Esophagus squamous epithelium (tissue), 5 donors: ENCODE results near the gene HBE1. TPM values are rescaled to one million over a fixed set of nuclear protein-coding genes. Genes with fewer than 3 reads are reported as not detected.
"Not testable (repeated sequence)": the region's sequence is repeated elsewhere in the genome, so short reads cannot be mapped to it uniquely, and the experiment has no call there.

ENCODE experiments used
- DNase-seq: peaks from one replicate; lab custom pipeline; 2025; lab: John Stamatoyannopoulos, UW
- H3K27ac ChIP-seq, 4 donors: fragments of 200-600 bp; sonication (generic); one replicate each; pipeline ENCODE4 v1.5.1; 2016 to 2019; ENCODE audit warnings: mild to moderate bottlenecking in 1 of 4
- H3K27me3 ChIP-seq, 4 donors: fragments of 200-600 bp; sonication (generic); 1 replicate in 3 of 4; 2 replicates in 1 of 4; pipeline versions ENCODE4 v1.5.1 to v1.6.0; 2017 to 2021; ENCODE audit warnings: antibody characterized with exemption in 1 of 4
- H3K36me3 ChIP-seq, 3 donors: fragments of 200-600 bp; sonication (generic); one replicate each; pipeline ENCODE4 v1.5.1; 2016 to 2019
- H3K4me1 ChIP-seq, 3 donors: fragments of 200-600 bp; sonication (generic); one replicate each; pipeline ENCODE4 v1.5.1; 2017 to 2019
- H3K4me3 ChIP-seq, 4 donors: fragments of 200-600 bp; sonication (generic); 1 replicate in 3 of 4; 2 replicates in 1 of 4; pipeline ENCODE4 v1.5.1; 2016 to 2019; ENCODE audit warnings: mild to moderate bottlenecking in 2 of 4, moderate library complexity in 1 of 4
- H3K9me3 ChIP-seq, 3 donors: fragments of 200-600 bp; sonication (generic); one replicate each; pipeline ENCODE4 v1.5.1; 2016 to 2019
- POLR2A ChIP-seq, 4 donors: fragments of 450-650 bp; IDR thresholded peaks; one replicate each; pipeline ENCODE4 v1.6.1; 2017; ENCODE audit warnings: antibody characterized with exemption in 4 of 4, mild to moderate bottlenecking in 4 of 4, moderate library complexity in 3 of 4
- WGBS, 2 donors: methylation state at CpG; one replicate each; pipeline ENCODE4 v1.1.5; 2018; 5-methylcytosine and 5-hydroxymethylcytosine counted together
- intact Hi-C: fragments of 100-400 bp; cut with DNase I; formaldehyde crosslinking; loops from one replicate; pipeline ENCODE4 v1.15.0; 2022
- total RNA-seq, 4 donors: library from RNA; depleted of rRNA; stranded (reverse); fragments of >200 nt; gene quantifications; one replicate each; pipeline ENCODE4 v1.1.0, GENCODE V29; 2016
- TF ChIP-seq, protein P1 (sequence below), 6 experiments: fragments of 450-650 bp in 4 of 6; fragments of 200-600 bp in 2 of 6; sonication (generic) in 2 of 6; IDR thresholded peaks; one replicate each; pipeline ENCODE4 v1.5.1; 2016 to 2019; ENCODE audit warnings: antibody characterized with exemption in 6 of 6, mild to moderate bottlenecking in 4 of 6, moderate library complexity in 4 of 6
- donor health status: DM: yes; HTN: yes; CAD: no.

HBE1 gene
- not detected for total RNA-seq

DNA sequence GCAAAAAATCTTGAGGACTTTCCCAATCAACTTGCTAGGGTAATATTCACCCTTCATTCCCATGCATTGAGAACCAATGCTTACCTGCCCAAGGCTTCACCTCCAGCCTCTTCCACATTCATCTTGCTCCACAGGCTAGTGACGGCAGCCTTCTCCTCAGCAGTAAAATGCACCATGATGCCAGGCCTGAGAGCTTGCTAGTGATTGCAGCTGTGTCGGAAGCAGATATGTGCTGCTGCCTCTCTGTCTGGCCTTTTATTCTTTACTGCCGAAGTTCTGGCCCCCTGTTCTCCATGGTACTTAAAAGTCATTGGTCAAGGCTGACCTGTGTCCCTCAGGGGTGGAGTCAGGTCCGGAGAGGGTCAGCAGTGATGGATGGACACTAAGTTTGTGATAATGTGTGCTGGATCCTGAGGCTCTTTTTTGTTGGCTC, at the start of gene HBE1:
HBE1 (minus strand) TSS at position 231 of the 433 bp plus-strand sequence; CDS start at position 176, 55 bp downstream.
- H3K9me3 ChIP-seq = no peaks in the 10 kb centered on the region
- H3K27ac ChIP-seq = no peak within 1 kb of the TSS

DNA sequence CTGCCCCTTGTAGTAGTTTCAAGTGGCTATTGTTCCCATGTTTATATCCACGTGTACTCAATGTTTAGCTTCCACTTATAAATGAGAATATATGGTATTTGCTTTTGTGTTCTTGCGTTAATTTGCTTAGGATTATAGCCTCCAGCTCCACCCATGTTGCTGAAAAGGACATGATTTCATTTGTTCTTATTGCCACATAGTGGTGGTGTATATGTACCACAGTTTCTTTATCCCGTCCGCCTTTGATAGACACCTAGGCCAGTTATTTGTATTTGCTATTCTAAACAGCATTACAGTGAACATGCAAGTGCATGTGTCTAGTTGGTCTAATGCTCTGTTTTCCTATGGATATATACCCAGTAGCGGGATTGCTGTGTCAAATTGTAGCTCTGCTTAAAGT, 47.5 kb upstream of the HBE1 start:
- Histone ChIP-seq H3K4me1 (no peaks in the 10 kb centered on the region), H3K4me3 (no peak overlapping the region), H3K36me3 (no peaks in the 10 kb centered on the region), H3K27me3 (no peaks in the 10 kb centered on the region), H3K27ac (no peak overlapping the region), H3K9me3 (no peaks in the 10 kb centered on the region)
- no peak for TF ChIP-seq POLR2A (IDR thresholded peaks at IDR 0.05)
- DNase-seq = no peak
- intact Hi-C loops = no loop called here
- WGBS, 2 donors = 51 to 54% methylated on average over 5 of the region's 5 CpGs

More for the DNA sequence above, at the start of gene HBE1:
- Histone ChIP-seq H3K27me3 (no peaks in the 10 kb centered on the region), H3K36me3 (no peaks in the 10 kb centered on the region), H3K4me3 (no peak within 1 kb of the TSS), H3K4me1 (no peaks in the 10 kb centered on the region)
- intact Hi-C loops = no loop called here
- WGBS, 2 donors = 54 to 61% methylated on average over 3 to 4 of the region's 4 CpGs
- no peak for DNase-seq
- TF ChIP-seq, protein P1, sequence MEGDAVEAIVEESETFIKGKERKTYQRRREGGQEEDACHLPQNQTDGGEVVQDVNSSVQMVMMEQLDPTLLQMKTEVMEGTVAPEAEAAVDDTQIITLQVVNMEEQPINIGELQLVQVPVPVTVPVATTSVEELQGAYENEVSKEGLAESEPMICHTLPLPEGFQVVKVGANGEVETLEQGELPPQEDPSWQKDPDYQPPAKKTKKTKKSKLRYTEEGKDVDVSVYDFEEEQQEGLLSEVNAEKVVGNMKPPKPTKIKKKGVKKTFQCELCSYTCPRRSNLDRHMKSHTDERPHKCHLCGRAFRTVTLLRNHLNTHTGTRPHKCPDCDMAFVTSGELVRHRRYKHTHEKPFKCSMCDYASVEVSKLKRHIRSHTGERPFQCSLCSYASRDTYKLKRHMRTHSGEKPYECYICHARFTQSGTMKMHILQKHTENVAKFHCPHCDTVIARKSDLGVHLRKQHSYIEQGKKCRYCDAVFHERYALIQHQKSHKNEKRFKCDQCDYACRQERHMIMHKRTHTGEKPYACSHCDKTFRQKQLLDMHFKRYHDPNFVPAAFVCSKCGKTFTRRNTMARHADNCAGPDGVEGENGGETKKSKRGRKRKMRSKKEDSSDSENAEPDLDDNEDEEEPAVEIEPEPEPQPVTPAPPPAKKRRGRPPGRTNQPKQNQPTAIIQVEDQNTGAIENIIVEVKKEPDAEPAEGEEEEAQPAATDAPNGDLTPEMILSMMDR (IDR thresholded peaks at IDR 0.05) = no peak
- TF ChIP-seq POLR2A (IDR thresholded peaks at IDR 0.05) = no peak

DNA sequence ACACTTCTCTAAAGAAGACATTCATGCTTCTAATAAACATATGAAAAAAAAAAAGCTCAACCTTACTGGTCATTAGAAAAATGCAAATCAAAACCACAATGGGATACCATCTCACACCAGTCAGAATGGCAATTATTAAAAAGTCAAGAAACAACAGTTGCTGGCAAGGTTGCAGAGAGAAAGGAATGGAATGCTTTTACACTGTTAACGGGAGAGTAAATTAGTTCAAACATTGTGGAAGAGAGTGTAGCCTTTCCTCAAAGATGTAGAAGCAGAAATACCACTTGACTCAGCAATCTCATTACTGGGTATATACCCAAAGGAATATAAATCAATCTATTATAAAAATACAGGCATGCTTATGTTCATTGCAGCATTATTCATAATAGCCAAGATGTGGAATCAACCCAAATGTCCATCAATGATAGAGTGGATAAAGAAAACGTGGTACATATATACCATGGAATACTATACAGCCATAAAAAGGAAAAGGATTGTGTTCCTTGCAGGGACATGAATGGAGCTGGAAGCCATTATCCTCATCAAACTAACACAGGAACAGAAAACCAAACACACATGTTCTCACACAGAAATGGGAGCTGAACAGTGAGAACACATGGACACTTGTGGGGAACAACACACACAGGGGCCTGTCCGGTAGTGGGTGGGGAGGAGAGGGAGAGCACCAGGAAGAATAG, 43.7 kb upstream of the HBE1 start:
- intact Hi-C loops, H3K9me3 ChIP-seq, DNase-seq, H3K36me3 ChIP-seq, H3K27ac ChIP-seq, H3K4me1 ChIP-seq, H3K4me3 ChIP-seq, H3K27me3 ChIP-seq: not testable (repeated sequence)
- WGBS, 2 donors = 61 to 65% methylated on average over 3 of the region's 3 CpGs

DNA sequence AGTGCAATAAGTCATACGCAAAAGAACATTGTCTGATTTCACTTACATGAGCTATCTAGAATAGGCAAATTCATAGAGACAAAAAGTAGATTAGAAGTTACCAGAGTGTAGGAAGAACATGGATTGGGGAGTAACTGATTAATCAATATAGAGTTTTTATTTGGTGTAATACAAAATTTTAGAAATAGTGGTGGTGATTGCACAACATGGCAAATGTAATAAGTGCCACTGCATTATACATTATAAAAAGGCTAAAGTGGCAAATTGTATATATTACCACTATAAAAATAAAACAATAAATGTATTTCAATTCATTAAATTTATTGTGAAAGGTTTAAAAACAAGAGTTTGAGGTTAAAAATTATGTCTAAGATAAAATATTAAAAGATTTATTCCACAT, 40.7 kb upstream of the HBE1 start:
- TF ChIP-seq, protein P1 (IDR thresholded peaks at IDR 0.05) = no peak
- TF ChIP-seq POLR2A (IDR thresholded peaks at IDR 0.05) = no peak
- H3K9me3 ChIP-seq = no peaks in the 10 kb centered on the region
- H3K4me3 ChIP-seq = no peak overlapping the region
- no peaks in the 10 kb centered on the region for H3K36me3 ChIP-seq
- no peaks in the 10 kb centered on the region for H3K27me3 ChIP-seq
- H3K27ac ChIP-seq = no peak overlapping the region
- 86 to 100% methylated on average over 1 of the region's 1 CpG for WGBS, 2 donors
- no peaks in the 10 kb centered on the region for H3K4me1 ChIP-seq
- intact Hi-C loops = no loop called here
- DNase-seq = no peak

DNA sequence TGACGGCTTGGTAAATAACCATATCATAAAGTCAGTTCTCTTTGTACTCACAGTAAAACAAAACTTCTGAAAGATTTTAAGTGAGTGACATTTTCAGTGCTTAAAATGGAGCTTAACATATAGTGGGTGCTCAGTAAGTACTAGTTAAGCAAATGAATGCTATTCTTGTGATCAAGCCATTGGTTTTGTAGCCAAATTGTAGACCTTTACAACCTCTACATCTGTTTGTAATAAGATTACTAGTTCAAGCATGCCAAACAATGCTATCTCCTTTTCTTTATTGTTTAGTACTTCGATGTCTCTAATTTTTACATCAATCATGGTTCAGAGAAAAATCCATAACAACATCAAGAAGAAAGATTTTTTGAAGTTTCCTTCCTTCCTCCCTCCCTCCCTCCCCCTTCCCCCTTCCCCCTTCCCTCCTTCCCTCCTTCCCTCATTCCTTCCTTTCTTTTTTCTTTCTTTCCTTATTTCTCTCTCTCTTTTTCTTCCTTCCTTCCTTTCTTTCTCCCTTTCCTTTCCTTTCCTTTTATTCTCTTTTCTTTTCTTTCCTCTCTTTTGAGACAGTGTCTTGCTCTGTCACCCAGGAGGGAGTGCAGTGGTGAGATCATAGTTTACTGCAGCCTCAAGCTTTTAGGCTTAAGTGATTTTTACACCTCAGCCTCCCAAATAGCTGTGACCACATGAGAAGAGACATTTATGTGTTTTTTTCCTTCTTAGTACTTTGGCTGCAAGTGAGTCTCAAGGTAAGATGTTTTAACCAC, 37.7 kb upstream of the HBE1 start:
- H3K4me3 ChIP-seq = no peak overlapping the region
- H3K4me1 ChIP-seq = no peaks in the 10 kb centered on the region
- H3K27ac ChIP-seq = no peak overlapping the region
- TF ChIP-seq, protein P1 (IDR thresholded peaks at IDR 0.05) = no peak
- no peak for TF ChIP-seq POLR2A (IDR thresholded peaks at IDR 0.05)
- H3K36me3 ChIP-seq = no peaks in the 10 kb centered on the region
- intact Hi-C loops = no loop called here
- 45 to 59% methylated on average over 2 of the region's 2 CpGs for WGBS, 2 donors
- H3K9me3 ChIP-seq = no peaks in the 10 kb centered on the region
- H3K27me3 ChIP-seq = no peaks in the 10 kb centered on the region
- DNase-seq = no peak

DNA sequence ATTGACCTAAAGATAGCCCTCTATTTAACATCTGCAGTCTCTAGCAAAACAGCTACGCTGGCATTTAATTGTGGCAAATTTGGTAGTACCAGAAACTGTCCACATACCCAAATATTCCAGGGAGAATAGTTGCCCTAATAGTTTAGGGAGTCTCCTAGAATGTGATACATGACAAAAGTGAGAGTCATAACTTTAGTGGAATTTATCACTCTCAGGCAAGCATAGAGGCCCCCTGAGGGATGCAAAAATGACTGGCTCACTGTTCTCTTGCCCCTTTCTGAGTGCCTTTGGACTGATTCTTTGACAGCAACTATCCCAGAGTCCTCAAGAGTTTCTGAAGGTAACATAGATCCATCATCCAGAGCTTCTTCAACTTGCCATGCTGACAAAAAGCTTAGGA, 34.3 kb upstream of the HBE1 start:
- WGBS, 2 donors = 83 to 100% methylated on average over 1 of the region's 1 CpG
- intact Hi-C loops = no loop called here

More for the DNA sequence above, 34.3 kb upstream of the HBE1 start:
- no peaks in the 10 kb centered on the region for H3K9me3 ChIP-seq
- no peak for DNase-seq
- H3K36me3 ChIP-seq = no peaks in the 10 kb centered on the region
- TF ChIP-seq, protein P1 (IDR thresholded peaks at IDR 0.05) = no peak
- no peak for TF ChIP-seq POLR2A (IDR thresholded peaks at IDR 0.05)
- H3K27me3 ChIP-seq = no peaks in the 10 kb centered on the region
- no peaks in the 10 kb centered on the region for H3K4me1 ChIP-seq
- no peak overlapping the region for H3K4me3 ChIP-seq
- no peak overlapping the region for H3K27ac ChIP-seq
